ENCODE data around the gene PPP1R1B. TPM values are rescaled to one million over a fixed set of nuclear protein-coding genes. Genes with fewer than 3 reads are reported as not detected.

PPP1R1B gene
- total and polyA plus RNA-seq, 2 donors (not counting 1 experiment from before 2014, with no cell fraction given) = not detected

- Histone ChIP-seq H3K9me3 (ENCODE audit: control extremely low read depth in 1 of 3, control insufficient read depth in 2 of 3, insufficient read depth in 1 of 3, low read length in 2 of 3) (peaks cover 0 to 3% (median 0%) of the 10 kb centered on the region in 3 donors), H3K79me2 (ENCODE audit: control insufficient read depth, insufficient read depth, low read length) (no peaks in the 10 kb centered on the region), H4K20me1 (ENCODE audit: control insufficient read depth, insufficient read depth, low read length, poor library complexity, severe bottlenecking) (no peaks in the 10 kb centered on the region), H3K4me2 (replicated peaks; ENCODE audit: low read depth, low read length, poor library complexity, severe bottlenecking) (peak overlapping the region; percentile 54), H3K9ac (ENCODE audit: low read length) (no peak overlapping the region), H3K4me1 (ENCODE audit: control insufficient read depth in 2 of 2, insufficient read depth in 2 of 2, low read length in 2 of 2) (peaks cover 57 to 70% of the 10 kb centered on the region in 2 donors), H3K36me3 (replicated peaks in 1 of 2; ENCODE audit: control extremely low read depth in 1 of 2, control insufficient read depth in 1 of 2, extremely low read depth in 1 of 2, insufficient read depth in 2 of 2, low read length in 1 of 2) (no peaks in the 10 kb centered on the region), H3K27ac (ENCODE audit: low read length in 2 of 2) (no peak overlapping the region), H2AFZ (ENCODE audit: insufficient read depth, low read depth, low read length, poor library complexity, severe bottlenecking) (no peak overlapping the region), H3K27me3 (replicated peaks in 1 of 4; ENCODE audit: control extremely low read depth in 1 of 4, control insufficient read depth in 3 of 4, insufficient read depth in 4 of 4, low read length in 3 of 4) (peaks cover 0 to 22% (median under 1%) of the 10 kb centered on the region in 4 experiments), H3K4me3 (ENCODE audit: control extremely low read depth in 1 of 5, extremely low read depth in 1 of 5, insufficient read depth in 1 of 5, low read depth in 2 of 5, low read length in 4 of 5) (no peak overlapping the region)
- DNase-seq (peak; percentile 18), ATAC-seq (ENCODE audit: low read depth) (no peak)
- no peak for TF ChIP-seq EZH2 (IDR thresholded peaks at IDR 0.05; ENCODE audit: borderline replicate concordance, insufficient read depth, low read depth, low read length, poor library complexity, severe bottlenecking)
- TF ChIP-seq, protein P1, sequence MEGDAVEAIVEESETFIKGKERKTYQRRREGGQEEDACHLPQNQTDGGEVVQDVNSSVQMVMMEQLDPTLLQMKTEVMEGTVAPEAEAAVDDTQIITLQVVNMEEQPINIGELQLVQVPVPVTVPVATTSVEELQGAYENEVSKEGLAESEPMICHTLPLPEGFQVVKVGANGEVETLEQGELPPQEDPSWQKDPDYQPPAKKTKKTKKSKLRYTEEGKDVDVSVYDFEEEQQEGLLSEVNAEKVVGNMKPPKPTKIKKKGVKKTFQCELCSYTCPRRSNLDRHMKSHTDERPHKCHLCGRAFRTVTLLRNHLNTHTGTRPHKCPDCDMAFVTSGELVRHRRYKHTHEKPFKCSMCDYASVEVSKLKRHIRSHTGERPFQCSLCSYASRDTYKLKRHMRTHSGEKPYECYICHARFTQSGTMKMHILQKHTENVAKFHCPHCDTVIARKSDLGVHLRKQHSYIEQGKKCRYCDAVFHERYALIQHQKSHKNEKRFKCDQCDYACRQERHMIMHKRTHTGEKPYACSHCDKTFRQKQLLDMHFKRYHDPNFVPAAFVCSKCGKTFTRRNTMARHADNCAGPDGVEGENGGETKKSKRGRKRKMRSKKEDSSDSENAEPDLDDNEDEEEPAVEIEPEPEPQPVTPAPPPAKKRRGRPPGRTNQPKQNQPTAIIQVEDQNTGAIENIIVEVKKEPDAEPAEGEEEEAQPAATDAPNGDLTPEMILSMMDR (IDR thresholded peaks at IDR 0.05) = no peak
- intact Hi-C loops (cut with micrococcal nuclease) = no loop called here
- peaks cover 57% of the 10 kb centered on the region for H3K4me1 Mint-ChIP-seq
- H3K27me3 Mint-ChIP-seq = peaks cover 15% of the 10 kb centered on the region
- 83% methylated on average over 12 of the region's 15 CpGs for WGBS (ENCODE audit: insufficient coverage)
- CTCF ChIA-PET = interaction anchor here (0.6 to 8.7 kb wide), 14 partner anchors 7 to 290 kb away, joined by 3 to 109 read pairs (median 4); partner anchors contain the start of genes GSDMA, MIEN1 and PGAP3
- H3K27ac Mint-ChIP-seq = peak overlapping the region; percentile 61
- no peaks in the 10 kb centered on the region for H3K9me3 Mint-ChIP-seq (ENCODE audit: insufficient read depth)
- H3K4me3 Mint-ChIP-seq = no peak overlapping the region
- POLR2A ChIA-PET = interaction anchor here (0.9 kb wide), 1 partner anchor 28 kb away, joined by 3 read pairs; no protein-coding TSS in a partner anchor
These were observed 46.0 kb downstream of the PPP1R1B start for GRCh38 chr17:39672522-39673334.

All from B cell (primary cell).